HG03097 (cell line): ENCODE results near the gene SIN3A.
"Not testable (repeated sequence)": the region's sequence is repeated elsewhere in the genome, so short reads cannot be mapped to it uniquely, and the experiment has no call there.

Experiments
- ATAC-seq: cut with Tn5 transposase; IDR thresholded peaks from one replicate; pipeline ENCODE4 v1.9.1; 2021; ENCODE audit not compliant: unreplicated experiment, low FRiP score

Gene SIN3A

DNA sequence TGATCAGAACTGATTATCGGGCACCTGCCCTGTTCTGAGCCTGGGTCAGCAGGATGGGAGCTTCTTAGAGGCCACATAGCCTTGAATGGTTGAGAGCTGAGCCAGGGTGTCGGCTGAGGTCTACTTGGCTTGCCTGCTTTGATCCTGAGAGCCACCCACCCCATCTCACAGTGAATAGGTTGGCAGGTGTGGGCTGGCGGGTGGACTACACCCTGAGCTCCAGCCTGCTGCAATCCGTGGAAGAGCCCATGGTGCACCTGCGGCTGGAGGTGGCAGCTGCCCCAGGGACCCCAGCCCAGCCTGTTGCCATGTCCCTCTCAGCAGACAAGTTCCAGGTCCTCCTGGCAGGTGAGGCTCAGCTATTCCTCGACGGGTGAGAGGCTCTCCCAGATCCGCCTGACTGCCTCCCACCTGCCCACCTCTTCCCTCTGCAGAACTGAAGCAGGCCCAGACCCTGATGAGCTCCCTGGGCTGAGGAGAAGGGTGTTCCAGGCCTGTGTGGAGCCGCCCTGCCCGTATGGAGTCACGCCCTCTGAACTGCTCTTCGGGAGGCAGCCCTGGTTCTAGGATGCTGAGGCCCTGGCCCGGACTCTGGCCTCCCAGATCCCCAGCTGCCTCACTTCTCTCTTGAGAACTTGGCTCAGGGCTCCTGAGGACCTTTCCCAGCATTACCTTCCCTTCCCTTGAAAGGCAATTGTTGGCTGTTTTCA is 111.8 kb downstream of the SIN3A start:
- no peak for ATAC-seq

- no peak for ATAC-seq
These were observed 112.7 kb downstream of the SIN3A start for GRCh38 chr15:75338661-75339240.

DNA sequence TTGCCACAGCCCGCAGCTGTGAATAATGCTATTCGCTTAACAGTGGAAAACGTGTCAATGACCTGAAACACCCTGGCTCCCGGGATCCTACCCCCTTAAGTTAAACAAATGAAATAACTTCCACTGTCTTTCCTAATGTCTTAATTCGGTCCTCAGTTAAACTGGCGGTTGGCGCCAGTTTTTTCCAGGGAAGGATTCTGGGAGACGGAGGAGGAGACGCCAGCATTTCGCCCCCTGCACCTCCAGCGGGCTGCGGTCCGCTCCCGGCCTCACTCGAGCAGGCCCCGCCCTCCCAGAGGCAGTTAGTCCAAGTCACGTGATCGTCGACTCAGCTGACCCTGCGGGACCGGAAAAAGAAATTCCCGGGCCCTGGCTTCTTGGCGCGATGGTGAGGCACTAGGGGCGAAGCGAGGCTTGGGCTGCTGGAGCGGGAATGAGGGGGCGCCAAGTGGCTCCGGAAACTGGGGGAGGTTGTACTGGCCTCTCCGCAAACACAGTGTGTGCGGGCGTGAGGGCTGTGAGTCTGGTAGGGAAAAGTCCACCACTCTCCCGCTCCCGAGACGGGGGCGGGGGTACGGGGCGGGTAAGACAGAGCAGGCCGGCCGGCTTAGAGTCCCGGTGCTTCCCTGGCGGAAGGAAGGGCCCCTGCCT is 115.7 kb downstream of the SIN3A start, which contains the start of gene COMMD4:
Gene COMMD4 (plus strand): TSS at position 359 of the 651 bp plus-strand sequence. CDS start 27 bp downstream, at position 386.
- ATAC-seq = peak; percentile 68

DNA sequence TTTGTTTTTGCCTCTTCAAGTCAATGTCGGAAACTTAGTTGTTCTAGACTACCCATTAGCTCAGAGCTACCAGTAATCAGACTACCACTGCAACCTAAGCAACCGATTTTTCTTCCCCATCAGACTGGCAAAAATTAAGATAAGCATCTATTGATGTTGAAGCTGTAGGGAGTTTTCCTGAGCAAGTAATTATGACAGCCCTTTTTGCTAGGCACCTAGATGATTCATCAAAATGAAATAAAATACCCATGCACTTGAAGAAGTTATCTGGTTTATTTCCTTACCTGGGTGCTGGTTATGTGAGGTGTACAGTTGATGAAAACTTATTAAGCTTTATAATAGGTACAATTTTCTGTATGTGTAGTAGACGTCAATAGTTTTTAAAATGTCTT is 116.2 kb downstream of the SIN3A start:
- ATAC-seq = no peak

GRCh38 chr15:75333654-75334419 is 117.7 kb downstream of the SIN3A start:
- ATAC-seq = not testable (repeated sequence)

DNA sequence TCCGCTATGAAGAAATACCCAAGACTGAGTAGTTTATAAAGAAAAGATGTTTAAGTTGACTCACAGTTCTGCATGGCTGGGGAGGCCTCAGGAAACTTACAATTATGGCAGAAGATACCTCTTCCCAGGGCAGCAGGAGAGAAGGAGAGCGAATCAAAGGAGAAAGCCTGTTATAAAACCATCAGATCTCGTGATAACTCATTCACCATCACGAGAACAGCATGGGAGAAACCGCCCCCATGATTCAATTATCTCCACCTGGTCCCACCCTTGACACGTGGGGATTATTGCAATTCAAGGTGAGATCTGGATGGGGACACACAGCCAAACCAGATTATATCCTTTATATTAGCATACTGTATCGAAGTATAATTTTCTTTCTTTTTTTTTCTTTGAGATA is 119.4 kb downstream of the SIN3A start:
- ATAC-seq = not testable (repeated sequence)

- no peak for ATAC-seq
These were observed 121.9 kb downstream of the SIN3A start for GRCh38 chr15:75329571-75329970.

DNA sequence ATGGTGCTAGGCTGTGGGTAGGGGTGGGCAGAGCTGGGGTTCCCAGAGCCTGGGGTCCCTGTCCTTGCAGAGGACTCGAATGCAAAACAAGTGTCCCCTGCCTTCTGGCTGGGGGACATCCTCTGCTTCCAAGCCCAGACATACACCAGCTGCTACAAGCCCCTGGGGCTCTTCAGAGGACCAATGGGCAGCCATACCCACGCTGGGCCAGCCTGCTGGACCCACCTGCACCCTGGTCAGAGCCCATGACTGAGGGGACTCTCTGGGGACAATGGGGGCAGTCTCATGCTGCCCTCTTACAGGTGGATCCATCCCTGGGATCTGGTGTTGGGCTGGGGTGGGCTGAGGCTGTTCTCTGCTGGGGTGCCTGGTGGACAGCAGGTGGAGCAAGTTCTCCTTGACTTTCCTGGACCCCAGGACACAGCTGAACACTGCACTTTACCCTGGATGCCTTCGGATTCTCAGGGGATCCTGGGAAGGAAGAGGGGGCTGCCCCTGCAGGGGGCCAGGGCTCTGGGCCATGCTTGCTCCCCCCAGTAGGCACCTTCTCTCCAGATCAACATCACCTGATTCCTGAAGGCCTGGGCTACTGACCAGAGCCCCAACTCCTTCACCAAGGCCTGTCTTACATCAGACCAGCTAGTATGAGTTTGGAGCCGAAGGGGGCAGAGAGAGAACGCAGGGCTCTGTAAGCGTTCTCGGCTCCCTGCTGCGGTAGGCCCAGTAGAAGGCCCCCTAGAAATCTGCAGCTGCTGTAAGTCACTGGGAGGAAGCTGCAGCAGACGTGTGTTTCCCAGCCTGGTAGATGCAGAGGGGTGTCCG is 122.8 kb downstream of the SIN3A start:
- no peak for ATAC-seq

DNA sequence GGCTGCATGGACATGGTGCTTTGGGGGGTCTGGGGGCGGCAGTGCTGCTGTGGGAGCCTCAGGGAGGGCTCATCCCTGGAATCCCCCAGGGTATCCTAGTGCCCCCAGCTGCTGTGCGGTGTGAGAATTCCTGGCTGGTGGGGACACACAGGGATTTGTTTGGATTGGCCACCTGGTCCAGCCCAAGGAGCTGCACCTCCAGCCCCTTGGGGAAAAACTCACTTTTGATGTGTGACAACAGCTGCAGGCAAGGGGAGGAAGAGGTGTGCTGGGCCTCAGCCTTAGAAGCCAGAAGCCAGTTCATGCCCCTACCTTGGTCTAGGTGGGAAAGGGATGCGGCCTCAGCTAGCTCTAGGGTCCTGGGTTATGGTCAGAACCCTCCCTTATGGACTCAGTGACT is 124.0 kb downstream of the SIN3A start:
- ATAC-seq = no peak

DNA sequence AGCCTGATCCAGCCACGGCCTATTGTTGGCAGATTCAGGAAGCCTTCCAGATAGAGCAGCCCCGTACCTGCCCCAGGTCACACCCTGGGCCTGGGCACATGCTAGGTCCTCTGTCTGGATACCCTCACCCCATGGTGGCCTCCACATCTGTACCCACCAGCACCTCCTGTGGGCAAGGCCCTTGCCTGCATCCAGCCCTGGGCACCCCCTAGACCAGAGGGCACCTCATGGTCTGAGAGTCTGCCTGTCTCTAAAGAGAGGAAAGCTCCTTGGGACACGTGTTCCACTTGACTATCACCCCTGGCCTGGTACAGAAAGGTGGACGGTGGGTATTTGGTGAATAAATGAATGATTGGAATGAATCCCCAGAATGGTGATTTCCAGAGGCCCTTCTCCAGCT is 124.5 kb downstream of the SIN3A start:
- ATAC-seq = no peak

GRCh38 chr15:75325922-75326321 is 125.6 kb downstream of the SIN3A start:
- ATAC-seq = no peak

- no peak for ATAC-seq
These were observed 129.8 kb downstream of the SIN3A start for GRCh38 chr15:75321711-75322110.
